A549 (cell line): Measurements from ENCODE around the gene DDN. TPM values are rescaled to one million over a fixed set of nuclear protein-coding genes. Genes with fewer than 3 reads are reported as not detected.

Experiments
- ATAC-seq, 2 experiments: fragments of 200-7000 bp in 1 of 2; fragments of >200 bp in 1 of 2; cut with Nextera tagmentation in 1 of 2; cut with Tn5 transposase in 1 of 2; 3 replicates each; pipeline versions ENCODE4 v1.8.0 to v1.9.1; 2018 to 2020; ENCODE audit warnings: mild to moderate bottlenecking in 1 of 2, moderate library complexity in 1 of 2
- CTCF ChIA-PET: fragments of 300-600 bp; sonication (Branson Sonifier 250); formaldehyde crosslinking; extraction: SDS; loops from one replicate; lab custom pipeline; 2021; ENCODE audit warnings: antibody characterized with exemption, inconsistent platforms; lab: Yijun Ruan, JAX
- POLR2A ChIA-PET: fragments of 350-600 bp; formaldehyde crosslinking; extraction: SDS; loops from one replicate; lab custom pipeline; 2021; ENCODE audit warnings: antibody characterized with exemption, inconsistent platforms; lab: Yijun Ruan, JAX
- DNase-seq, 2 experiments: peaks; one replicate each; pipeline versions ENCODE4 v3.0.0 to v3.0.0-alpha.2; 2011 to 2016; ENCODE audit warnings: low read depth in 1 of 2, low spot score in 1 of 2
- FAIRE-seq: peaks from 2 replicates; lab custom pipeline; 2011; peaks lifted over from hg19 to GRCh38; lab: Jason Lieb, UNC
- H3K27ac ChIP-seq, 2 experiments: fragments of >200 bp; sonication (Bioruptor Twin); formaldehyde crosslinking; 3 replicates each; pipeline ENCODE4 v1.5.1; 2016 to 2017
- H3K4me1 ChIP-seq: fragments of >200 bp; sonication (Bioruptor Twin); formaldehyde crosslinking; 3 replicates; pipeline ENCODE4 v1.6.1; 2016
- H3K4me2 ChIP-seq: fragments of >200 bp; sonication (Bioruptor Twin); formaldehyde crosslinking; 3 replicates; pipeline ENCODE4 v1.6.1; 2016
- H3K4me3 ChIP-seq: fragments of >200 bp; sonication (Bioruptor Twin); formaldehyde crosslinking; 3 replicates; pipeline ENCODE4 v1.5.1; 2016
- H3K9me3 ChIP-seq: fragments of >200 bp; sonication (Bioruptor Twin); formaldehyde crosslinking; 3 replicates; pipeline ENCODE4 v1.6.1; 2016
- CEBPB ChIP-seq, 2 experiments: fragments of >200 bp in 1 of 2; sonication (Bioruptor Twin) in 1 of 2; formaldehyde crosslinking in 1 of 2; IDR thresholded peaks; 2 replicates each; pipeline ENCODE4 v1.6.1; 2012 to 2016
- CHD4 ChIP-seq: fragments of 200-600 bp; sonication (generic); IDR thresholded peaks from 2 replicates; pipeline ENCODE4 v1.6.1; 2016; ENCODE audit warnings: antibody characterized with exemption, mild to moderate bottlenecking, borderline replicate concordance
- ESRRA ChIP-seq: fragments of 150-350 bp; IDR thresholded peaks from 2 replicates; pipeline ENCODE4 v1.6.1; 2014; ENCODE audit warnings: mild to moderate bottlenecking, low read length, borderline replicate concordance
- FOSB ChIP-seq: fragments of 250-450 bp; sonication (Bioruptor Pico); IDR thresholded peaks from 2 replicates; pipeline ENCODE4 v1.5.0; 2020; ENCODE audit warnings: mild to moderate bottlenecking, moderate library complexity
- FOSL2 ChIP-seq, 2 experiments: fragments of 450-650 bp in 1 of 2; fragments of >200 bp in 1 of 2; sonication (Bioruptor Twin) in 1 of 2; formaldehyde crosslinking; IDR thresholded peaks; 2 replicates each; pipeline versions ENCODE4 v1.5.0 to v1.6.1; 2016 to 2020; ENCODE audit warnings: mild to moderate bottlenecking in 1 of 2, moderate library complexity in 1 of 2
- GATA3 ChIP-seq: IDR thresholded peaks from 2 replicates; pipeline ENCODE4 v1.6.1; 2012; ENCODE audit warnings: borderline replicate concordance
- HES2 ChIP-seq: fragments of >200 bp; sonication (Bioruptor Twin); formaldehyde crosslinking; IDR thresholded peaks from 2 replicates; pipeline ENCODE4 v1.6.1; 2016
- HEYL ChIP-seq: fragments of 250-450 bp; sonication (Bioruptor Pico); IDR thresholded peaks from 2 replicates; pipeline ENCODE4 v1.8.0; 2021; ENCODE audit warnings: mild to moderate bottlenecking, moderate library complexity
- HMGXB4 ChIP-seq: fragments of 250-450 bp; sonication (Bioruptor Pico); IDR thresholded peaks from 2 replicates; pipeline ENCODE4 v1.5.0; 2021; ENCODE audit warnings: mild to moderate bottlenecking, moderate library complexity, borderline replicate concordance
- HOXB13 ChIP-seq: fragments of 250-450 bp; sonication (Bioruptor Pico); IDR thresholded peaks from 2 replicates; pipeline ENCODE4 v1.5.0; 2020; ENCODE audit warnings: low read depth, mild to moderate bottlenecking, moderate library complexity
- HOXB5 ChIP-seq: fragments of 250-450 bp; sonication (Bioruptor Pico); IDR thresholded peaks from 2 replicates; pipeline ENCODE4 v1.5.0; 2020; ENCODE audit warnings: mild to moderate bottlenecking, moderate library complexity
- JUNB ChIP-seq: fragments of >200 bp; sonication (Bioruptor Twin); formaldehyde crosslinking; IDR thresholded peaks from 2 replicates; pipeline ENCODE4 v1.6.1; 2016
- KDM1A ChIP-seq: fragments of 200-600 bp; sonication (generic); IDR thresholded peaks from 2 replicates; pipeline ENCODE4 v1.6.1; 2016; ENCODE audit warnings: low read depth, mild to moderate bottlenecking
- MAFK ChIP-seq: fragments of 450-650 bp; IDR thresholded peaks from 2 replicates; pipeline ENCODE4 v1.6.1; 2014; ENCODE audit not compliant: partially characterized antibody
- MYC ChIP-seq: IDR thresholded peaks from 2 replicates; pipeline ENCODE4 v1.6.1; 2012; ENCODE audit warnings: mild to moderate bottlenecking, inconsistent platforms, low read length, improper control_type of control experiment, borderline replicate concordance
- REST ChIP-seq: fragments of 200-600 bp; sonication (generic); IDR thresholded peaks from 2 replicates; pipeline ENCODE4 v1.6.1; 2016; ENCODE audit warnings: antibody characterized with exemption, mild to moderate bottlenecking, moderate library complexity
- RFX5 ChIP-seq: fragments of 450-650 bp; IDR thresholded peaks from 2 replicates; pipeline ENCODE4 v1.7.1; 2014; ENCODE audit warnings: antibody characterized with exemption, mild to moderate bottlenecking, moderate library complexity
- SREBF2 ChIP-seq: fragments of 450-650 bp; IDR thresholded peaks from 2 replicates; pipeline ENCODE4 v1.6.1; 2014; ENCODE audit warnings: mild to moderate bottlenecking, moderate library complexity
- ZC3H11A ChIP-seq: fragments of 450-650 bp; IDR thresholded peaks from 2 replicates; pipeline ENCODE4 v1.6.1; 2014; ENCODE audit warnings: antibody characterized with exemption, mild to moderate bottlenecking
- ZFP36 ChIP-seq: fragments of 450-650 bp; IDR thresholded peaks from 2 replicates; pipeline ENCODE4 v1.6.1; 2014; ENCODE audit warnings: borderline replicate concordance; ENCODE audit not compliant: partially characterized antibody
- ZSCAN20 ChIP-seq: fragments of 250-450 bp; sonication (Bioruptor Pico); IDR thresholded peaks from 2 replicates; pipeline ENCODE4 v1.8.0; 2022; ENCODE audit warnings: mild to moderate bottlenecking, moderate library complexity
- WGBS: methylation state at CpG from one replicate; pipeline ENCODE4 v1.1.6; 2017; ENCODE audit errors: missing lambda C conversion rate; 5-methylcytosine and 5-hydroxymethylcytosine counted together
- polyA plus RNA-seq, 4 experiments: library from polyadenylated mRNA; depleted of rRNA in 3 of 4; stranded (reverse); fragments of >200 nt; fragmentation: RNase III in 1 of 4; extraction: RNeasy Plus Mini Kit Qiagen cat#74134 plus additional on column Dnase treatment in 1 of 4; gene quantifications; 2 replicates in 3 of 4; 3 replicates in 1 of 4; pipeline ENCODE4 v1.2.3, GENCODE V29; 2011 to 2017
- TF ChIP-seq, protein P1 (sequence below): IDR thresholded peaks from 2 replicates; pipeline ENCODE4 v1.6.1; 2012

DDN gene
- polyA plus RNA-seq, 2 of the 4 experiments (the other 2 are of a cell fraction): 0.12 to 0.50 TPM

GRCh38 chr12:48967991-48968390 is 31.2 kb downstream of the DDN start:
- no peak for FAIRE-seq
- CTCF ChIA-PET: interaction anchor here (1.1 to 77.5 kb wide), 4 partner anchors 12 to 121 kb away, joined by 3 to 2584 read pairs (median 1294); partner anchors contain the start of genes ARF3, DDN, FKBP11 and PRKAG1
- H3K4me2 ChIP-seq: no peak overlapping the region

DNA sequence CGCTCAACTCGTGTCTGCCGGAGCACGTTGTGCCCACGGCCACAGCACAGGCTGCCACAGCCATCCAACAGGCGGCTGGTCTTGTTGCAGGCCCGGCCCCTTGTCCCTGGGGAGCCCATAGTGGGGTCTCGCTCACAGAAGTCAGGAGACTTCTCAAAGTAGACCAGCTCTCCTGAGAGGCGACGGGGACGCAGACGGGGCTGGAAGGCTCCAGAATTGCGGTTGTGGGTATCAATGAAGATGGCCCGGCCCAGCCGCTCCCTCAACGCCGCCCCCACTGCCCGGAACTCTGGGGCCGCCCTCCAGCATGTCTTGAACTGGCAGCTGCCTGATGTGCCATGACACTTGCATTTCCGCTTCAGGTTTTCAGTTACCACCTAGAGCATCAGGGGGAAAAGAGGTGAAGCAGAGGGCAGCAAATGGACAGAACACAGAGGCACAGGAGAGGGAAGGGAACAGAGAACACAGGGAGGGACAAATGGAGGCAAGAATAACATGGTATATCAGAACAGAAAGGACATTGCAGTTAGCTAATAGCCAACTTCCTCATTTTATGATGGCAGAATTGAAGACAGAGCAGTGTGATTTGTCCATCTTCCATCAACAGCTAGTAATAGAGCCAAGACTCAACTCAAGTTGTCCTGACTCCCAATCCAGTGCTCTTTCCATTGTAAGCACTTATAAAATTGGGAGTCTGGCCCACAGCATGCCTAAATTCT is 32.8 kb downstream of the DDN start:
- Histone ChIP-seq H3K4me2 (no peak overlapping the region), H3K4me1 (peaks cover 20% of the 10 kb centered on the region), H3K4me3 (no peak overlapping the region), H3K27ac (no peak overlapping the region), H3K9me3 (no peaks in the 10 kb centered on the region)
- WGBS: 84% methylated on average over 20 of the region's 20 CpGs
- ATAC-seq: no peak
- FAIRE-seq: no peak
- TF ChIP-seq, protein P1, sequence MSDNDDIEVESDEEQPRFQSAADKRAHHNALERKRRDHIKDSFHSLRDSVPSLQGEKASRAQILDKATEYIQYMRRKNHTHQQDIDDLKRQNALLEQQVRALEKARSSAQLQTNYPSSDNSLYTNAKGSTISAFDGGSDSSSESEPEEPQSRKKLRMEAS: no peak
- TF ChIP-seq HOXB5 (CRISPR knock-in tag) (no peak), HES2 (no peak), CEBPB (IDR thresholded peaks at IDR 0.05) (no peak), FOSL2 (IDR thresholded peaks at IDR 0.05) (no peak), FOSL2 (CRISPR knock-in tag; IDR thresholded peaks at IDR 0.05) (no peak), REST (no peak)
- TF ChIP-seq, all 56 proteins: peak for 0
- CTCF ChIA-PET: interaction anchor here (0.8 to 77.5 kb wide), 7 partner anchors 12 to 122 kb away, joined by 3 to 2584 read pairs (median 3); partner anchors contain the start of genes ARF3, DDN, FKBP11 and PRKAG1
- no peak for DNase-seq
- POLR2A ChIA-PET: interaction anchor here (0.9 kb wide), 1 partner anchor 9 kb away, joined by 3 read pairs; the partner anchor contains the start of gene ARF3

More at GRCh38 chr12:48967991-48968390, 31.2 kb downstream of the DDN start:
- WGBS: 76% methylated on average over 6 of the region's 7 CpGs
- POLR2A ChIA-PET: interaction anchor here (1.5 kb wide), 1 partner anchor 10 kb away, joined by 4 read pairs; the partner anchor contains the start of gene ARF3
- no peak for ATAC-seq
- no peak for TF ChIP-seq ZSCAN20
- no peak for TF ChIP-seq HMGXB4
- no peak for TF ChIP-seq HEYL (CRISPR knock-in tag)
- TF ChIP-seq KDM1A: no peak
- TF ChIP-seq CHD4: no peak
- no peak for TF ChIP-seq GATA3
- no peak for TF ChIP-seq RFX5
- no peak for TF ChIP-seq ZC3H11A
- TF ChIP-seq FOSB (CRISPR knock-in tag): no peak
- no peak for TF ChIP-seq HOXB13 (CRISPR knock-in tag)
- no peak for TF ChIP-seq SREBF2
- no peak for TF ChIP-seq MYC
- no peak for TF ChIP-seq JUNB
- no peak for TF ChIP-seq ZFP36
- TF ChIP-seq MAFK: no peak
- no peak for TF ChIP-seq ESRRA
- Histone ChIP-seq H3K4me1 (peaks cover 23% of the 10 kb centered on the region), H3K27ac (no peak overlapping the region), H3K4me3 (no peak overlapping the region), H3K9me3 (no peaks in the 10 kb centered on the region)
- DNase-seq: no peak
